ENCODE measurements around the gene CLOCK.

Gene CLOCK

DNA sequence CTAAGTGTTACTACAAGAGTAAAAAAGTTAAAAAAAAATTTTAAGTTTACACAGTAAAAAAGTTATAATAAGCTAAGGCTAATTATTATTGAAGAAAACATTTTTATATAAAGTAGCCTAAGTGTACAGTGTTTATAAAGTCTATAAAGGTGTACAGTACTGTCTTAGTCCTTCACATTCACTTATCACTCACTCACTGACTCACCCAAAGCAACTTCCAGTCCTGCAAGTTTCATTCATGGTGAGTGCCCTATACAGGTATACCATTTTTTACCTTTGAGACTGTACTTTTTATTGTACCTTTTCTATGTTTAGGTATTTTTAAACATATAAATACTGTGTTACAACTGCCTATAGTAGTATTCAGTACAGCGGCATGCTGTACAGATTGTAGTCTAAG, 76.7 kb downstream of the CLOCK start:
- no peak for DNase-seq

DNA sequence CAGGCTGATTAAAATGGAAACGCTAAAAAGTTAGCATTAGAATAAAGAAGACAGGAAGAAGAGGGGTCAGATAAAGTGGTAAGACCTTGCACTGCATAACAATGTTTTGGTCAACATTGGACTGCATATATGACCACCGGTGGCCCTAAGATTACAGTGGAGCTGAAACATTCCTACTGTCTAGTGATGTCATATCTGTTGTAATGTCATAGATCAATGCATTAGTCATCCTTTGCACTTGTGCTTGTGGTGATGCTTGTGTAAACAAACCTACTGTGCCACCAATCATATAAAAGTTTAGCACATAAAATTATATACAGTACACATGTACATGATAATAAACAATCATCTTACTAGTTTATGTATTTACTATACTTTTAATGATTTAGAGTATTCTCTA, 78.0 kb downstream of the CLOCK start:
- peak; percentile 74 for DNase-seq

DNA sequence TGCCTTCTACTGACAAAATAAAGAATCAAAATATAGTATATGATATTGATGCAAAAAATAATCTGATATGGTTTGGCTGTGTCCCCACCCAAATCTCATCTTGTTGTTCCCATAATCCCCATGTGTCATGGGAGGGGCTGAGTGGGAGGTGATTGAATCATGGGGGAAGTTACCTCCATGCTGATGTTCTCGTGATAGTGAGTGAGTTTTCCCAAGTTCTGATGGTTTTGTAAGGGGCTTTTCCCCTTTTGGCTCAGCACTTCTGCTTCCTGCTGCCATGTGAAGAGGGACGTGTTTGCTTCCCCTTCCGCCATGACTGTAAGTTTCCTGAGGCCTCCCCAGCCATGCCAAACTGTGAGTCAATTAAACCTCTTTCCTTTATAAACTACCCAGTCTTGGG, 80.7 kb downstream of the CLOCK start:
- no peak for DNase-seq

DNA sequence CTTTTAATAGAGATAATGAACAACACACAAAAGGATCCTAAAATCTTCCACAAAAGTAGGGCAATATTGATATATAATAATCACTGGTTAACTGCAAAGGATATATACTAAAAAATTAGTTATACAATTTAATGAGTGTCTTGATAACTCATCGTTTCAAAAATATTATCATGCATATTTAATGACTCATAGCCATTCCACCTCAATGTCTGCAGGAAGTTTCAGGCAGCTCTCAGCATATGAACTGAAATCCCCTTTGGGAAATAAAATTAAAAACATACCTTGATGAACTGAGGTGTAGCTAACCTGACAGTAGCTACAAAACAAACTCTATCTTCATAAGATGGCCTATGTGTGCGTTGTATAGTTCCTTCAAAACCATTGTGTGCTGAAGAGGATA, 88.1 kb downstream of the CLOCK start:
- DNase-seq, result peak; percentile 51

DNA sequence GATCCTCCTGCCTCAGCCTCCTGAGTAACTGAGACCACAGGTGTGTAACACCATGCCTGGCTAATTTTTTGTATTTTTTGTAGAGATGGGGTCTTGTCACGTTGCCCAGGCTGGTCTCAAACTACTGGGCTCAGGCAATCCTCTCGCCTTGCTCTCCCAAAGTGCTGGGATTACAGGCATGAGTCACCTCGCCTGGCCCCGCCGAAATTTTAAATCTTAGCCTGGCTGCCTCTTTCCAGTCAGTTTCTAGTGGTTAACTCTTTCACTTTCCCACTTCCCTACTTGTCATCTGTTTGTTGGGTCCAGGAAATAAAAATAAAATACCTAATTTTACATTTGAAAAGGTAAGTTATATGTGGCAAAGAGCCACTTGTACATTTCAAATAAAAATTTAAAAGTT, 88.5 kb downstream of the CLOCK start:
- peak; percentile 65 for DNase-seq

DNA sequence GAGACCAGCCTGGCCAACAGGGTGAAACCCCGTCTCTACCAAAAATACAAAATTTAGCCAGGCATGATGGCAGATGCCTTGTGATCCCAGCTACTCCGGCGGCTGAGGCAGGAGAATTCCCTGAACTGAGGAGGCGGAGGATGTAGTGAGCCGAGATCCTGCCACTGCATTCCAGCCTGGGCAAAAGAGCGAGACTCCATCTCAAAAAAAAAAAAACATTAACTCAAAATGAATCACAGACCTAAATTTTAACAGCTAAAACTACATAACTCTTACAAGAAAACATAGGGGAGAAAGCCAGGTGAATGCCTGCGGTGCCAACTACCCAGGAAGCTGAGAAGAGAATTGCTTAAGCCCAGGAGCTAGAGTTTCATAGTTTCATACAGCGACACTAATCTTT, 96.1 kb downstream of the CLOCK start:
- no peak for DNase-seq

DNA sequence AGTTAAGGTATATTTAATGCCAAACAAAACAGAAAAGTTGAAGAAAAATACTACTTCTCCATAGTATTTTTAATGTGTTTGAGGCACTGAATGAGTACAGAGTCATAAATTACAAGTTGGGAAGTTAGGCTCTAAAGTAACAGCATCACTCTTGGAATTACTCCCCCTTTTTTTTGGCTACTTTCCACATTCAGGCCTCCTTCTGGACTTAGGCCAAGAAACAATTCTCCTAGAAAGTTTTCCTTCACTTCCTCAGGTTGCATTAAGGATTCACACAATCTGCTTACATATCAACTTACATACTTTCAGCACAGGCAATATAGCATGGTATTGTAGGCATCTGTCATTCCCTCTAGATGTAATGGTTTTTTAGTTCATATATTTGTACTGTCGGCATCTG, 98.9 kb downstream of the CLOCK start:
- peak; percentile 43 for DNase-seq

DNA sequence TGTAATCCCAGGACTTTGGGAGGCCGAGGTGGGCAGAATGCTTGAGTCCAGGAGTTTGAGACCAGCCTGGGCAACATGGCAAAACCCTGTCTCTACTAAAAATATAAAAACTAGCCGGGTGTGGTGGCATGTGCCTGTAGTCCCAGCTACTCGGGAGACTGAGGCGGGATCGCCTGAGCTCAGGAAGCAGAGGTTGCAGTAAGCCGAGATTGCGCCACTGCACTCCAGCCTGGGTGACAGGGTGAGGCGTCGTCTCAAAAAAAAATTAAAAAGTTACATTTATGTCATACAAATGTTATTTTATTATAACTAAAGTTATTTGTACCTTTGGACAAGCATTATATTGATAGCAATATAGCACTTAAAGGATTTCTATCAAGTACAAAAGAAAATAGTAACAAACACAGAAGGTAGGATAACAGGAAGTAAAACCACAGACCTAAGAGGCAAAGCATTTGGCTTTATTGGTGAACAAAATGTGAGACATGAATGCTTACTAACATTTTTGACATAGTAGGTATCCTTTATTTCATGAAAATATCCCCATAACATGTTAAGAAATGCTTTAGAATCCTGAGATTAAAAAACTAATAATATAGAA, 99.5 kb downstream of the CLOCK start:
- no peak for DNase-seq

DNA sequence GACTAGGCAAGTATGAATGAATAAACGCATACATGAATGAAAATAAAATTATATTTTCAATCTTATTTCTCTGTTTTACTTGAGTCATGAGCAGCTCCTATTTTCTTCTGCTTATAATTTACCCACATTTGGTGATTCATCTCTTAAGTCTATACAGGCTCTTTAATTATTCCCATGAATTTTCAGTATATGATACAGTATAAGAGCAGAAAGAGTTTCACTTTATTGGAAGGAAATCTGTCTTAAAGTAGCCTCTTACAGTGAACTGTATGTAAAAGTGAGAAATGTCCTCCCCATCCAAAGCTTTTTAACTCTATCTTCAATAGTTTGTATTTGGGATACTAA, 100.2 kb downstream of the CLOCK start:
- DNase-seq, result peak; percentile 46

DNA sequence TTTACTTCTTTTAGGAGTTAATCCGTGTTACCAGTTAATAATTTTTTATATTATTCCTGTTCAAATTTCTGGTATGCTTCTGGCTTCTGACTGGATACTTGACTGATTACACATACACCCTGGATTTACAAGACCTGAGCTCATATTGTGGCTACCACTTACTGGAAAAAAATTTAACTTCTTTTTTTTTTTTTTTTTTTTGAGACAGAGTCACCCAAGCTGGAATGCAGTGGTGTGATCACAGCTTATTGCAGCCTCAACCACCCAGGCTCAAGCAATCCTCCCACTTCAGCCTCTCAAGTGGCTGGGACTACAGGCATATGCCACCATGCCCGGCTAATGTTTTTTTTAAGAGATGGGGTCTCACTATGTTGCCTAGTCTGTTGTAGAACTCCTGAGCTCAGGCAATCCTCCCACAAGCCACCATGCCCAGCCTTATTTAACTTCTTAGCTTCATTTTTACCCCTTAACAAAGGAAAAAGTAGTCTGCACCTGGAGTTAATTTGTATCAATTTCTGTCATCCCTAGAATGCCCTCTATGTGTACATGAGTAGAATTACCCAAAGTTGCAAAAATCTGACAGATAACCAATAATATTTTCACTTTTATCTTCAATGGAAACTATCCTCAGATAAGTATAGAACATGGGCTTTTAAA, 100.7 kb downstream of the CLOCK start:
- peak; percentile 94 for DNase-seq

DNA sequence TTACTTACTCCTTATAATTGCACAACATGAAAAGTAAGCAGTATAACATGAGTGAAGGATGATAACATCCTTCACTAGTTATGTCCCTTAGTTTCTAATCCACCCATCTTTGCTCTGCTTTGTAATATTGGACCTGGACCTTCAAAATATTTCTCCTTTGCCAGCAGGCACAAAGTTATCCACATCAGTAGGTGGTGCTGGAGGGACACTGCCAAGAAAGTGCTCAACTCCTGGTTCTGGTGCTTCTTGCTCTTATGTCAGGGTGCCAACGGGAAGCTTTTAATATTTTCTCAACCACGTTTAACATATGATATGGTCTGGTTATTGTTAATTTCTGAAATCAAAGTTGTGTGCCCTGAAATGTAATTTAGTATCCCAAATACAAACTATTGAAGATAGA, 101.9 kb downstream of the CLOCK start:
- peak; percentile 60 for DNase-seq

DNA sequence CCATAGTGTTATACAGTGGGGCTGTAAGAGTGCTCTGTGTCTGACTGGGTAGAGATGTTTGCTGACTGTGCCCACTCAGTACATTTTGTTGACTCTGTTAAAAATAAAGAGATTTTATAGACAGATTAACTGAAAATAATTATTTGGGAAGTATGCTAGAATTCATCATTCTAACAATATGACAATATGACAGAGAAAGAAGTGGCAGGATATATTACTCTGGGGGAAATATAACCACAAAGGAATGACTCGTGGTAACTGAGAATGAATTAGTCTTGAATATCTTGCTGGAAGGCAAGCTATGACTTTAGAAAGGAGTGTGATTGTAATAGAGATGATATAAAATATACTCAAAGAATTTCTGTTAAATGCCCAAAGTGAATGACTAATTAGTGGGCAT, 104.2 kb downstream of the CLOCK start:
- DNase-seq, result peak; percentile 44

DNA sequence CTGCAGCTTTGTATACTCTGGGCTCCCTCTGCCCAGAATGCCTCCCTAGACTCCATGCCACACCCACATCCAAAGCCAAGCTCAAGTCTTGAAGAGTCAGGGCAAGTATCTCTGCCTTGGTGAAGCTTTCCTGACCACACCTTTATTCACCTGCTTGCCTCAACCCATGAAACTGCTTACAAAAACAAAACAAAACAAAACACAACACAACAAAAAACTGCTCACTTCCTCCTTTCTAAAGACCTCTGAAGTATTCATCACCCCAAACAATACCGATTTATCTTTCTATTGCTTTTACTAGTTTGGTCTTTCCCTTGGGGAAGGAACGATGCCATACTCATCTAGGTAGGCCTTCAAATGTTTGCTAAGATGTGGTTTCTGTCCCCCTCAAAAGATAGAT, 105.9 kb downstream of the CLOCK start:
- no peak for DNase-seq

DNA sequence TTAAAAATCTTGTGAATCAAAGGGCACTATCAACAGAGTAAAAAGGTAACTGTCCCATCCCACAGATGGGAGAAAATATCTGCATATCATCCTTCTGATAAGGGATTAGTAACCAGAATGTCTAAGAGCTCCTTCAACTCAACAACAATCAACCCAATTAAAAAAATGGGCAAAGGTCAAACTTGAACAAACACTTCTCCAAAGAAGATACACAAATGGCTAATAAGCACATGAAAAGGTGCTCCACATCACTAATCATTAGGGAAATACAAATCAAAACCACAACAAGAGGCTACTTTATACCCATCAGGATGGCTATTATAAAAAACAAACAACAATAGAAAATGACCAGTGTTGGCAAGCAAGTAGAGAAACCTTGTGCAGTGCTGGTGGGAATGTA, 107.7 kb downstream of the CLOCK start:
- DNase-seq, result no peak

DNA sequence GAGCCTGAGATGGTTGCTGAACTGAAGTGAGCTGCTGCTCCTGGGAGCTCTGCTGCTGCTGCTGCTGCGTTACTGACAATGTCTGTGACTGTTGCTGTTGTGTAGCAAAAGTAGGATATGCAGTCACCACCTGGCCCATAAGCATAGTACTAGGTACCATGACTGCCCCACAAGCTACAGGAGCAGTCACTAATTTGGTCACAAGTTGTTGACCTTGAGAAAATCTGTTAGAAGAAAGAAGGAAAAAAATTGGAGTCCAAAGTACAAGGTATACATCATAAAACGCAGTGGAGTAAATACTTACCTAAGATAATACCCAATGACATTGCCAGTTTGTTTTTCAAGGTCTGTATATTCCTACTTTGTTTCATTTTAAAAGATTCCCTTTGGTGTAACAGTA, 108.4 kb downstream of the CLOCK start:
- no peak for DNase-seq

DNA sequence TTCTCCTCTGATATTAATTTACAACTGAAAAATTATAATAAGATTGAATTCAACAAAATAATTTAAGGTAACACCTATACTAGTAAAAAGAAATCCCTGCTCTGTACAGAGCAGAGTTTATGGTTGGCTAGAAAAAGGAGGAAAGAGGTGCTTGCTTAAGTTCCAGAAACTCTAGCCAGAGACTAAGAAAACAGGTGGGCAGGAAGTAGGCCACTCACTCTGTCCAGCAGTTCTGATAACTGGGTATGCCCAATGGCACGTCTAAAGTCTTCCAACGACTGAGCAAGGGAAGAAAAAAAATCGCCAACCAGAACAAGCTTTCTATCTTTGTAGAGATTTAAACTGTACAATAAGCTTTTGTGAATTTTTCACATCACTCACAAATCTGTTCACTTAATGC, 108.9 kb downstream of the CLOCK start:
- DNase-seq, result no peak

DNA sequence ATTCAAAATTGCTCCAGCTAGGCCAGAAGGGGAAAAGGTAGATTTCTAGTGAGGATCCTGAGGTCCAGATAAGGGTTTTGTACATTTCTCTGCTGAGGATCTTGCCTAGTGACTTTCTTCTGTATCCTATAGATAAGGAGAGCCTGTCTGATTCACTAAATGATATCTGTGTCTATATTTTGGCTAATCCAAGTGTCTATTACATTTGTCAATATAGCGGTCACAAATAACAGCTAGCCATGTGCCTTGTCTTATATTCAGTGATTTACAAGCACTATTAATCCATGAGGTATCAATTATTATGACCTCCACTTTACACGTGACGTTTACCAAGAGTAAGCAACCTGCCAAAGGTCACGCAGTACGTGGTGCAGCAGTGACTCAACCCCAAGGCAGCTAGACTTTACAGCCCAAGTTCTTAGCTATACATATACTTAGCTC, 109.3 kb downstream of the CLOCK start:
- DNase-seq, result peak; percentile 27

DNA sequence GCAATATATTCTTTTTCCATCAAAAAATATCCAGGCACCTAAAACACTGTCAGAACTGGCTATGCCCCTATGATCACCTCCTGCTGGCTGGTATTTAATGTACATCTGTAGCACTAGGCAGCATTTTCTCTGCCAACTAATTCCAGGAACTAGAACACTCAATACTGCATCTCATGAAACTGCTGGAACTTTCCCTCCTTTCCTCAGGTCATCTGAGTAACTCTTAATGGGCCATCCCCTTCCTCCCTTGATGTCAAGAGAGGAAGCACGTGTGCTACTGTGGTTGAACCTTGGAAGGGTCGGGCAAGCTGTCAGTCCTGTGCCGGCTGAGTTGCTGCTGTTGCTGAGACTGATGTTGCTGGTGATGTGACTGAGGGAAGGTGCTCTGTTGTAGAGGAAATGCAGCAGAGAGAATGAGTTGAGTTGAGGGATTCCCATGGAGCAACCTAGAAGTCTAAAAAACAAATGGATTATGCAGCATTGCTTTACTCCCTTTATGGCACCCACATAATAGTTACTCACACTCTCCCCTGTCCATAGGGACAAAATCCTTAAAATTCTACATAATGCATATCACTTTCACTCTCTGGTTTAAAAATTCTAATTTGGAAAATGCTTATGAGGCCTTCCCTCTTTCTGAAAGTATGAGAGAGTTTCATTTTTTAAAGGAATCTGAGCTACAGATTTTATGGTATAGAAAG, 111.4 kb downstream of the CLOCK start:
- peak; percentile 35 for DNase-seq

DNA sequence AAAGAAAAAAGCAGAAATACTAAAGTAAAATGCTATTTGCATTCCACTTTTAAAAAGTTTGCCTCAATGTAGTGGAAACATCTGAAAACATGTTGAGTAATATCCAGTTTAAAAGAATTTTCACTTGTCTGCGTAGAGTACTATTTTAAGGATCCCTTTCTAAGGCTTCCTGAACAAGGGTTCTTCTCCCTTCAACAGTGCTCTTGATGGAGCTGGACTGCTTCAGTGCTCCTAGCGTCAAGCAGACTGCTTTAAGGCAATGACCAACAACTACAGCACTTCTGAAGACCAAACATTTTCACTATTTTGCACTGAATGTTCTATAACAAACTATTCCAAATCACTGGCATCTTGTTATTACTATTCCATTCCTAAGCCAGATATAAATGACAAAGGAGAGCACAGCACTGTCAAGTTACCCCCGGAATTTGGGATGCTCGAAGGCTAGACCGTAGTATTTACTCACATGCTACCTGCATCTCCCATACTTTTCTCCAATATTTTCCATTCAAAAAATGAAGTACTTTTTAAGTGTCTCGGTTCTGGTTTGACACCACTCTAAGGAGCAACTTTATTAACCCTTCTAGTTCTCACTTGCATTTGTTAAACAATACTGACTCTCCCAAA, 114.9 kb downstream of the CLOCK start:
- no peak for DNase-seq

DNA sequence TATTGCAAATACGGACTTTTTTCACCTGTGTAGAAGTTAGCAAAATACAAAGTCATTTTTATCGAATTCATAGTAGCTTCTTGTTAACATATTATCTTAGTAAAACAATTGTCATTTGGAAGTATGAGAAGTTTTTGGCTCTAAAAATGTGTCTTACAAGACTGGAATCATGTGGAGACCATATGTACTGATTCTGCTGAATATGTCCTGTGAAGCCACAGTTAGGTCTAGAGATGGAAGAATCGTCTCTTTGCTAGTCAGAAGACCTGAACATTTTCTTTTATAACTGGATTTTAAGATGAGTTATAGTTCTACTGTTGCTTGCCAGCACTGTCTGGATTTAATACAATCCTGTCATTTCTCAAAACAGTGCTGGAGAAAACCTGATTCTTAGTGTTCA, 121.9 kb downstream of the CLOCK start:
- DNase-seq, result no peak

DNA sequence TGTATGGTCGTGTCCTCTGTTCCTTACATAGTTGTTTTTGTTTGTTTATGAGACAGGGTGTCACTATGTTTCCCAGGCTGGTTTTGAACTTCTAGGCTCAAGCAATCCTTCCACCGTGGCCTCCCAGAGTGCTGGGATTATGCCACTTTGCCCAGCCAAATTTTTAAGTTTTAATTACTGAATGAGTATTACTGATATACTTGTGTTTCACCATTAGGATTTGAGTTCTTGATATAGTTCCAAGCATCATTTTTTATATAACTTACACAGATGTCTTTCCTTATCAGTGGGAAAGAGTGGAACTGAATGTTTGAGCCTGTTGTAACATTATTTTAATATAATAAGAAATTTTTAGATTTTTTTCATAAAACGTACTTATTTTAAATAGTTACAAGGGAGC, 130.5 kb downstream of the CLOCK start:
- DNase-seq, result no peak

DNA sequence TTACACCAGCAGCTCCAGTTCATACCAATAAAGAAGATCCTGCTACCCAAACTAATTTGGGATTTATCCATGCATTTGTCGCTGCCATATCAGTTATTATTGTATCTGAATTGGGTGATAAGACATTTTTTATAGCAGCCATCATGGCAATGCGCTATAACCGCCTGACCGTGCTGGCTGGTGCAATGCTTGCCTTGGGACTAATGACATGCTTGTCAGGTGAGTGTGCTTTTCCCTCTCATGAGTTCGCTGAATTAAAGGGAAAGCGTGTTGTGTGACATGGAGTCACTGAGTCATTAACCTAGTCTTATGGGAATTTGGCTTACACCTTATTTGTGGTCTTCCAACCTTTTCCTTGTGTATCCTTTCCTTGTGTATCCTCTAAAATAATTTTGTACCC, 135.1 kb downstream of the CLOCK start:
- peak; percentile 28 for DNase-seq

DNA sequence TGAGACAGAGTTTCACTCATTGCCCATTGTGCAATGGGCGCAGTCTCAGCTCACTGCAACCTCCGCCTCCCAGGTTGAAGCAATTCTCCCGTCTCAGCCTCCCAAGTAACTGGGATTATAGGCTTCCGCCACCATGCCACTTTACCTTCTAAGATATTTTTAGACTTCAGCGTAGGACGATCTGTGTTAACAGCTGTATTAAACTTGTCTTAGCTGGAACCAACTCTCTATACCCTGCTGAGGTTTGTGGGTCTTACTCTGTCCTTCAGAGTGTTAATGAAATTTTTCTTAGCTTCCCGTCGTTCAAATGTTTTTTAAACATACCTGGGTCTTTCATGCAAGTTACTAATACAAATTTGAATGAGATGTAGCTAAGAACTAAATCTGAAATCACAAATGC, 136.3 kb downstream of the CLOCK start:
- no peak for DNase-seq

Measured in fibroblast of skin of back (primary cell).